Left ventricle myocardium inferior (tissue), 1 donor: Measurements from ENCODE around the gene LRRC8E. TPM values are rescaled to one million over a fixed set of nuclear protein-coding genes. Genes with fewer than 3 reads are reported as not detected.
"Not testable (repeated sequence)": the region's sequence is repeated elsewhere in the genome, so short reads cannot be mapped to it uniquely, and the experiment has no call there.

Experiments
- DNase-seq: peaks from one replicate; pipeline ENCODE4 v3.0.0-alpha.2; 2020
- H3K27ac ChIP-seq: fragments of 200-600 bp; replicated peaks from 2 replicates; pipeline ENCODE4 v1.8.0; 2021
- H3K27me3 ChIP-seq: fragments of 200-600 bp; 2 replicates; pipeline ENCODE4 v1.8.0; 2021; ENCODE audit warnings: low read depth
- H3K36me3 ChIP-seq: fragments of 200-600 bp; 2 replicates; pipeline ENCODE4 v1.8.0; 2021
- H3K4me1 ChIP-seq: fragments of 200-600 bp; 2 replicates; pipeline ENCODE4 v1.8.0; 2021
- H3K4me3 ChIP-seq: fragments of 200-600 bp; 2 replicates; pipeline ENCODE4 v1.8.0; 2021; ENCODE audit warnings: mild to moderate bottlenecking, moderate library complexity
- H3K9me3 ChIP-seq: fragments of 200-600 bp; replicated peaks from 2 replicates; pipeline ENCODE4 v1.8.0; 2021
- CTCF ChIP-seq: fragments of 200-600 bp; IDR thresholded peaks from 2 replicates; pipeline ENCODE4 v1.8.0; 2021; ENCODE audit warnings: antibody characterized with exemption, mild to moderate bottlenecking, borderline replicate concordance
- intact Hi-C: fragments of 100-400 bp; cut with micrococcal nuclease; formaldehyde crosslinking; loops from one replicate; pipeline ENCODE4 v1.11.0; 2022
- total RNA-seq: library from RNA; stranded (reverse); fragmentation: NEBNext Ultra II Directional; extraction: Animal tissue kit (Norgen Biotek cat#: 25700); gene quantifications from one replicate; pipeline ENCODE4 v1.2.1, GENCODE V29; 2021
- donor health status: DM: no; HTN: yes; CAD: no; lungs with severe emphysema.

Gene LRRC8E
- total RNA-seq, 1 donor from 2014 or later = 0.44 TPM

- H3K36me3 ChIP-seq = peaks cover 40% of the 10 kb centered on the region
- no peaks in the 10 kb centered on the region for H3K9me3 ChIP-seq
- H3K4me1 ChIP-seq = peaks cover 45% of the 10 kb centered on the region
- DNase-seq = no peak
- peaks cover 55% of the 10 kb centered on the region for H3K27me3 ChIP-seq
- no peak for TF ChIP-seq CTCF
- H3K27ac ChIP-seq = no peak within 1 kb of the TSS
- intact Hi-C loops = no loop called here
- H3K4me3 ChIP-seq = no peak within 1 kb of the TSS
Observed at GRCh38 chr19:7914598-7915045, 26.3 kb downstream of the LRRC8E start, which contains the start of gene TGFBR3L. TSS of gene TGFBR3L (plus strand) at chr19:7914830.

GRCh38 chr19:7915250-7916102, 27.2 kb downstream of the LRRC8E start:
- no peak for TF ChIP-seq CTCF
- Histone ChIP-seq H3K4me1 (peaks cover 49% of the 10 kb centered on the region), H3K27me3 (peaks cover 55% of the 10 kb centered on the region), H3K36me3 (peaks cover 32% of the 10 kb centered on the region), H3K9me3 (no peaks in the 10 kb centered on the region), H3K27ac (no peak overlapping the region), H3K4me3 (peak overlapping the region; percentile 63)
- intact Hi-C loops = no loop called here
- no peak for DNase-seq

GRCh38 chr19:7916103-7916954, 28.0 kb downstream of the LRRC8E start:
- intact Hi-C loops = no loop called here
- DNase-seq = no peak
- H3K9me3 ChIP-seq = no peaks in the 10 kb centered on the region
- peaks cover 24% of the 10 kb centered on the region for H3K36me3 ChIP-seq
- H3K27ac ChIP-seq = peak overlapping the region; percentile 83
- peak overlapping the region; percentile 63 for H3K4me3 ChIP-seq
- TF ChIP-seq CTCF = no peak
- H3K27me3 ChIP-seq = peaks cover 55% of the 10 kb centered on the region
- H3K4me1 ChIP-seq = peaks cover 54% of the 10 kb centered on the region

- Histone ChIP-seq H3K4me3 (peak overlapping the region; percentile 63), H3K27ac (peak overlapping the region; percentile 83), H3K27me3 (peaks cover 55% of the 10 kb centered on the region), H3K4me1 (peaks cover 60% of the 10 kb centered on the region), H3K9me3 (no peaks in the 10 kb centered on the region), H3K36me3 (peaks cover 22% of the 10 kb centered on the region)
- no peak for TF ChIP-seq CTCF
- intact Hi-C loops = no loop called here
- DNase-seq = no peak
Observed at GRCh38 chr19:7916955-7917266, 28.6 kb downstream of the LRRC8E start.

- H3K36me3 ChIP-seq = peaks cover 21% of the 10 kb centered on the region
- no peak for DNase-seq
- TF ChIP-seq CTCF = peak; percentile 61
- H3K27me3 ChIP-seq = peaks cover 55% of the 10 kb centered on the region
- H3K4me3 ChIP-seq = peak overlapping the region; percentile 63
- peaks cover 65% of the 10 kb centered on the region for H3K4me1 ChIP-seq
- no peaks in the 10 kb centered on the region for H3K9me3 ChIP-seq
- intact Hi-C loops = no loop called here
- H3K27ac ChIP-seq = peak overlapping the region; percentile 83
Observed at GRCh38 chr19:7917267-7918061, 29.2 kb downstream of the LRRC8E start.

GRCh38 chr19:7918062-7918614, 29.8 kb downstream of the LRRC8E start:
- H3K27ac ChIP-seq = peak overlapping the region; percentile 83
- peaks cover 68% of the 10 kb centered on the region for H3K4me1 ChIP-seq
- DNase-seq, intact Hi-C loops, H3K9me3 ChIP-seq: not testable (repeated sequence)
- H3K36me3 ChIP-seq = peaks cover 21% of the 10 kb centered on the region
- H3K4me3 ChIP-seq = peak overlapping the region; percentile 63
- H3K27me3 ChIP-seq = peaks cover 55% of the 10 kb centered on the region
